A172 (cell line): ENCODE results near the gene MFAP4. TPM values are rescaled to one million over a fixed set of nuclear protein-coding genes. Genes with fewer than 3 reads are reported as not detected.
"Not testable (repeated sequence)": the region's sequence is repeated elsewhere in the genome, so short reads cannot be mapped to it uniquely, and the experiment has no call there.

Source experiments
- DNase-seq: peaks from one replicate; pipeline ENCODE4 v3.0.0-alpha.2; 2015; ENCODE audit warnings: low spot score
- total RNA-seq: library from RNA; depleted of rRNA; stranded (reverse); fragments of >200 nt; shearing (Covaris generic); gene quantifications from 2 replicates; pipeline ENCODE4 v1.2.3, GENCODE V29; 2014

MFAP4 gene
- total RNA-seq, 1 experiment from 2014 or later: not detected

- DNase-seq: peak; percentile 87
Observed at GRCh38 chr17:19370493-19370960, 16.5 kb downstream of the MFAP4 start.

DNA sequence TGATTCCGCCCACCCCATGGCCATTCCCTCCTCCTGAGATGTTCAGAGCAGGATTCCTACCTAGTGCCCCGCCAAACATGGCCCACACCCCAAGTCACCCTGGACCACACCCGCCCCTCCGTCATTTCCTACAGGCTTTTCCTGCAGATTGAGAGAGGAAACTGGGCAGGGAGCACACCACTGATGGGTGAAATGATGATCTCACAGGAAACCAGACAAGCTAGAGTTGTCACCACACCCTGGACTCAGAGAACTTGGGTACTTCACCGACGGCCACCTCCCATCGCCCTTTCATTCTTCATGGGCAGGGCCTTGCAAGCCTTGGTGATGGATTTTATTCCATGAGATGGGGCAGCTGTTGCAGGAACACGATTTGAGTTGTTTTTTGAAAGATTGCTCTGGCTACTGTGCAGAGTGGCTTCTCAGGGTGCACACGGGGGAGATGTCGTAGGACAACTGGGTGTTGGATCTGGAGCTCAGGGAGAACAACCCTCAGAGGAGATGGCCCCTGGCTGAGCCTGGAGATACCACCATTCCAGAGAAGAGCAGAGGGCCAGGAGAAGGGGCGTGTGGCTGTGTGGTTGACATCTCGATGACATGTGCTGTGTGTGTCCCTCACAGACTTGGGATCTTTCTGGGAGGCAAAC lies 17.0 kb downstream of the MFAP4 start:
- peak; percentile 77 for DNase-seq

GRCh38 chr17:19369107-19369778 lies 17.7 kb downstream of the MFAP4 start:
- DNase-seq: no peak

- no peak for DNase-seq
Observed at GRCh38 chr17:19368229-19368628, 18.8 kb downstream of the MFAP4 start.

GRCh38 chr17:19366637-19366972 lies 20.4 kb downstream of the MFAP4 start:
- DNase-seq: no peak

DNA sequence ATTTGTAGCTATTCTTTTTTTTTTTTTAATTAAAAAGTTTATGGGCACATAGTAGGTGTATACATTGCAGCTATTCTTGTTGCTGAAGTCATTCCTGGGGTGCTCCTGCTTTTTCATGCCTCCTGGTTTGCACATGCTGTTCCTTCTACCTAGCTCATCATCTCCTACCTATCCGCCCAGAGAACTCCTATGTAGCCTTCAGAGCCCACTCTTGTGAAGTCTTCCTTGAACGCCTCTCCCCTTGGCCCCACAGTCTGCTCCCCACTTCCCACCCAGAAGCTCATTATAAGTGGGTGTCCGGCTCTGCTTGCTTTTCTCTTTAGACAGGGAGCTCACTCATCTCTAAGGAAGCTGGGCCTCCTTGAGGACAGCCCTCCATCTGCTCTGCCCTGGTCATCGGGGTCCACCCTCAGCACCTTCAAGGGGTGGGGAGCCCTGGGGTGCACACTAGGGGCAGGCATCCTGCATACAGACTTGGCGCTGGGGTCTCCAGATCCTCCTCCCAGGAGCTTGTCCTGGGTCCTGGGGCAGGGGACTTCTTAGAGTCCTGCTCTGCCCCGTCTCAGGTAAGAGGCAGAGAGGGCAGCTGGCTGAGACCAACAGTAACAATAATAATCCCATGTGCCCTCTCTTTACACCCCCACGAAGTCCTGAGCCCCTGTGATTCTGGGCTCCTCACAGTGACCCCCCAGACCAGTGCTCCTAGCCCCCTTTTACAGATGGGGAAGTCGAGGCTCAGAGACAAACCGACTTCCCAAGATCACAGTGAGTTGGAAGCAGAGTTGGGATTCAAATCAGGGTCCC lies 21.0 kb downstream of the MFAP4 start:
- DNase-seq: no peak

DNA sequence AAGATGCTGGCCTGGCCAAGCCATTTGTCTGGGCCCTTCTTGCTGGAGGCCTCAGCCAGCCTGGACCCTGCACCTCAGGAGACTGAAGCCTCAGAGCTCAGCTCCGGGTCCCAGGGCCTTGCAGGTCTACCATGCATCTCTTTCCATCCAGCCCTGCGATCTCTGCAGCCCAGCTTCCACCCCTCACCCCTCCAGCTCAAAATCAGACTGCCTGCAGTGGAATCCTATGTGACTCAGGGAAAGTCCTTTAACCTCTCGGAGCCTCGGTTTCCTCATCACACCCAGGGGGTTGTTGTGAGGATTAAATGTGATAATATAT lies 21.5 kb downstream of the MFAP4 start:
- DNase-seq: no peak

GRCh38 chr17:19364699-19365498 lies 22.1 kb downstream of the MFAP4 start:
- DNase-seq: no peak

DNA sequence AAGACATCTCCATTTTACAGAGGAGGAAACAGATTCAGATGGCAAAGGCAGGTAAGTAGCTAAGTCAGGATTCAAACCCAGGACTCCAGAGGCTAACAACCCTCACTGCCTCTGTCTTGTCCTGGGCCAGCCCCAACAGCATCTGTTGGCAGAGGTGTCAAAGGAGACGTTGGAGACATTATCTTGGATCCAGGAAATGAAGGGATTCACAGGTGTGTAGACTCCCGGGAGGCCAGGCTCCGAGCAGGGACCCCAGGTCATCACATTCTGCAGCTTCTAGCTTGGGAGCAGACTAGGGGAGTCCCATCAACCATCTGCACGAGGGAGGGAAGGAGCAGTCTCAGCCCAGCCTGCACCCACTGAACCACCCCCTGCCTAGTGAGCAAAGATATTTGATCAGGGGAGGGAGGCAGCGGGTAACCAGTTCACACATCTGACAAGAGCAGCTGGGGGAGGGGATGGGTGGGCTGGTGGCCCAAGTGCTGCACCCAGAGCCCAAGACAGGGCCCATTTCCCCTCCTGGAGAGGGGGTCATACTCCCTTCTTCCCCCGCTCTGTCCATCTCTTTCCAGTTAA lies 23.4 kb downstream of the MFAP4 start:
- DNase-seq: no peak

DNA sequence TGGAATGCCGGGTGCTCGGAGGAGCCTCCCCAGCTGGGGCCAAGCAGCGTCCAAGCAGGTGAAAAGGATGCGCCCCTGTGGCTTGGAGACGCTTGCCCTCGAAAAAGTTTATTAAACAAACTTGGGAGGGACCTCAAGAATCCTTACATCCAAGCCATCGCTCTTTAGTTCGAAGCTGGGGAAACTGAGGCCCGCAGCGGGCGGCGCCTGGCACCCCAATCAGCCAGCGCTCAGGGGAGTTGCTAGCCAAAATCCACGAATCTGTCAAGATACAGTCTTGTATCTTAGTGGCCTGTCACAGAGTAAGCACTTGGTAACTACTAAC lies 23.9 kb downstream of the MFAP4 start:
- no peak for DNase-seq

GRCh38 chr17:19362277-19363113 lies 24.5 kb downstream of the MFAP4 start, which contains the start of gene B9D1:
Gene B9D1 (minus strand): TSS chr17:19362723. CDS start chr17:19362569, 154 bp downstream.
- peak; percentile 86 for DNase-seq

DNA sequence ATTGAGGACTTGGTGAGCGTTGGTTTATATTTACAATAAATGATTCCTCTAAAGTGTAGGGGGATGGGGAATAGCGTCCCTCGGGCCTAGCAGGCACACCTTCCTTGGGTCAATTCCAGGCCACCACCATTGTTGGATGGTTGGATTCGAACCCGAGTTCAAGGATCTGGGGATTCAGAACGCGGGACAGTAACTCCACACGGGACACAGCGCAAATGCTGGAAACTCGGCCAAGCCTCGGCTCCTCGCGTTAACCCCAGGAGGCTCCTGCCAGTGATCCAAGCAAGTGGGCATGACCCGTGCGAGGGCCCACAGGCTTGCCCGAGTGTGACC lies 25.1 kb downstream of the MFAP4 start:
- no peak for DNase-seq

- no peak for DNase-seq
Observed at GRCh38 chr17:19361326-19361725, 25.7 kb downstream of the MFAP4 start.

DNA sequence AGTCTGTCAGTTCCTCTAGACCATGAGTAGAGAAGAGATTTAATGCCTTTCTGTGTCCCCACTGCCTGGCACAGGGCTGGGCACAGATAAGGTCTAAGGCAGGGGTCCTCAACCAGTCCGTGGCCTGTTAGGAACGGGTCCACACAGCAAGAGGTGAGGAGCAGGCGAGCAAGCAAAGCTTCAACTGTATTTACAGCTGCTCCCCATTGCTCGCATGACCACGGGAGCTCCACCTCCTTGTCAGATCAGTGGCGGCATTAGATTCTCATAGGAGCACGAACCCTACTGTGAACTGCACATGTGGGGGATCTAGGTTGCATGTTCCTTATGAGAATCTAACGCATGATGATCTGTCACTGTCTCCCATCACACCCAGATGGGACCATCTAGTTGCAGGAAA lies 26.2 kb downstream of the MFAP4 start:
- DNase-seq: no peak

- DNase-seq: no peak
Observed at GRCh38 chr17:19359856-19360255, 27.1 kb downstream of the MFAP4 start.

GRCh38 chr17:19359151-19359550 lies 27.8 kb downstream of the MFAP4 start:
- DNase-seq: no peak

DNA sequence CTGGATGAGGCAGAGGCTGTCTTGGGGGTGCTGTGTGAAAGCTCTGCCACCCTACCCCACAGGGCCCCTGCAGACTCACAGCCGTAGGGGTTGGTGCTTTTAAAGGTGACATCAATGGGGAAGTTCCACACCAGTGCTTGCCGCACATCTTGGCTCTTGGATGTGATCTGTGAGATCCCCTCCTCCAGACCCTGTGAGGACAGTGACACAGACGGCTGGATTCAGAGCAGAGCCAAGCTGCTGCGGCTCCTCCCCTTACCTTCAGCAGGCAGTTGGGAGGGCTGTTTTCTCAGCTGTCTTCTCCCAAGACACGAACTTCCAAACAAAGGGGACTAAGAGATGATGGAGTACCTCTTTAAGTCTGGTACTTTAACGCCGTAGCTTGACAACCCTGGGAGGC lies 29.2 kb downstream of the MFAP4 start:
- DNase-seq: no peak

- DNase-seq: no peak
Observed at GRCh38 chr17:19357351-19357750, 29.6 kb downstream of the MFAP4 start.

DNA sequence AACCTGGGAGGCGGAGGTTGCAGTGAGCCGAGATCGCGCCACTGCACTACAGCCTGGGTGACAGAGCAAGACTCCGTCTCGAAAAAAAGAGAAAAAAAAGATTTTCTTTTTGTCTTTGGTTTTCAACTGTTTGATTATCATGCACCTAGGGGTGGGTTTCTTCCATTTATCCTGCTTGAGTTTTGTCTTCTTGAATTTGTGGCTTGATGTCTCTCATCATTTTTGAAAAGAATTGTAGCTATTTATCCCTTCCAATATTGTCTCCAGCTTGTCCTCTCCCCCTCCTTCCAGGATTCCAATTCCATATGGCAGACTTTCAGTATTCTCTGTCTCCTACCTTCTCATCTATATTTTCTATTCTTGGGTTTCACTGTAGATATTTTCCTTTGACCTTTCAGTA lies 32.2 kb downstream of the MFAP4 start:
- DNase-seq: no peak

- not testable (repeated sequence) for DNase-seq
Observed at GRCh38 chr17:19353401-19353800, 33.6 kb downstream of the MFAP4 start.

DNA sequence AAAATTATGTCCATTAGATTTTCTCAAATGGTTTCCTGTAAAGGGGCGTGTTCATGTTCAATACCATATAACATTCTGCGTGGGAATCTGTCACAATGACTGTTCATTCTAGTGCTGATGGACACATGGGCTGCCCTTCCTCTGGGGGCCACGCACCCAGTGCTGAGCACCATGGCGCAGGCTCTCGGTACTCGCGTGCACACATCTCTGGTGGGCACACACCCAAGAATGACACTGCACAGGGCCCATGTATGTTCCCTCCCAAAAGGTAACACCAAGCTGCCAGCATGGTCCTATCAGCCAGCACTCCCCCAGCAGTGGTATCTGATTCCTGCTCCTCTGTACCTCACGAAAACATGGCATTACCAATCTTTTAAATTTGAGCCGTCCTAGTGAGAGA lies 38.2 kb downstream of the MFAP4 start:
- DNase-seq: no peak
